ENCODE measurements around the gene LRRC4B. TPM values are rescaled to one million over a fixed set of nuclear protein-coding genes. Genes with fewer than 3 reads are reported as not detected.
"Not testable (repeated sequence)": the region's sequence is repeated elsewhere in the genome, so short reads cannot be mapped to it uniquely, and the experiment has no call there.

LRRC4B gene
- polyA plus RNA-seq, 1 donor (not counting 4 experiments of a cell fraction or from before 2014, with no cell fraction given): not detected

- H3K27me3 ChIP-seq (ENCODE audit: control insufficient read depth, extremely low read depth, insufficient read depth, low read length); H3K4me1 ChIP-seq (ENCODE audit: control insufficient read depth, extremely low read depth, insufficient read depth, low read length); H3K9me3 ChIP-seq (ENCODE audit: control insufficient read depth, low read depth, low read length); dilution Hi-C loops (cut with MboI; ENCODE audit: extremely low pct_ligation_motif_present, low sequenced_read_pairs); H3K36me3 ChIP-seq (ENCODE audit: control insufficient read depth in 2 of 2, extremely low read depth in 1 of 2, insufficient read depth in 2 of 2, low read length in 2 of 2); H3K9ac ChIP-seq (ENCODE audit: control insufficient read depth, extremely low read depth, insufficient read depth, low read length); FAIRE-seq; H3K79me2 ChIP-seq (ENCODE audit: control insufficient read depth, insufficient read depth, low read length); H3K9me1 ChIP-seq (ENCODE audit: control insufficient read depth, extremely low read depth, insufficient read depth, low read length); H2AFZ ChIP-seq (ENCODE audit: control insufficient read depth, low read length); H4K20me1 ChIP-seq (ENCODE audit: control insufficient read depth, extremely low read depth, insufficient read depth, low read length); DNase-seq (ENCODE audit: low read depth, low spot score); H3K27ac ChIP-seq (ENCODE audit: control insufficient read depth, insufficient read depth, low read length); H3K4me2 ChIP-seq (ENCODE audit: control insufficient read depth, extremely low read depth, insufficient read depth, low read depth, low read length); H3K4me3 ChIP-seq (ENCODE audit: control insufficient read depth in 2 of 3, extremely low read depth in 1 of 3, insufficient read depth in 2 of 3, low read depth in 1 of 3, low read length in 3 of 3): not testable (repeated sequence)
These were observed 36.2 kb upstream of the LRRC4B start for GRCh38 chr19:50604264-50605073.

GRCh38 chr19:50602935-50603334 lies 34.7 kb upstream of the LRRC4B start:
- DNase-seq (ENCODE audit: low read depth, low spot score) (no peak), FAIRE-seq (no peak)
- no peaks in the 10 kb centered on the region for H4K20me1 ChIP-seq (ENCODE audit: control insufficient read depth, extremely low read depth, insufficient read depth, low read length)
- no peaks in the 10 kb centered on the region for H3K36me3 ChIP-seq (ENCODE audit: control insufficient read depth in 2 of 2, extremely low read depth in 1 of 2, insufficient read depth in 2 of 2, low read length in 2 of 2)
- H3K4me2 ChIP-seq (ENCODE audit: control insufficient read depth, extremely low read depth, insufficient read depth, low read depth, low read length): no peak overlapping the region
- no peaks in the 10 kb centered on the region for H3K9me1 ChIP-seq (ENCODE audit: control insufficient read depth, extremely low read depth, insufficient read depth, low read length)
- dilution Hi-C loops (cut with MboI; ENCODE audit: extremely low pct_ligation_motif_present, low sequenced_read_pairs): no loop called here
- no peak overlapping the region for H2AFZ ChIP-seq (ENCODE audit: control insufficient read depth, low read length)
- H3K79me2 ChIP-seq (ENCODE audit: control insufficient read depth, insufficient read depth, low read length): no peaks in the 10 kb centered on the region
- H3K4me1 ChIP-seq (ENCODE audit: control insufficient read depth, extremely low read depth, insufficient read depth, low read length): no peaks in the 10 kb centered on the region
- no peak overlapping the region for H3K9ac ChIP-seq (ENCODE audit: control insufficient read depth, extremely low read depth, insufficient read depth, low read length)
- no peaks in the 10 kb centered on the region for H3K27me3 ChIP-seq (ENCODE audit: control insufficient read depth, extremely low read depth, insufficient read depth, low read length)
- peaks cover 3% of the 10 kb centered on the region for H3K9me3 ChIP-seq (ENCODE audit: control insufficient read depth, low read depth, low read length)
- TF ChIP-seq CTCF (optimal IDR thresholded peaks at IDR 0.05 in 1 of 3, IDR thresholded peaks at IDR 0.05 in 1 of 3, conservative IDR thresholded peaks at IDR 0.05 in 1 of 3; ENCODE audit: extremely low read depth in 1 of 3, insufficient read depth in 2 of 3, low read length in 3 of 3): no peak
- H3K4me3 ChIP-seq (ENCODE audit: control insufficient read depth in 2 of 3, extremely low read depth in 1 of 3, insufficient read depth in 2 of 3, low read depth in 1 of 3, low read length in 3 of 3): no peak overlapping the region
- H3K27ac ChIP-seq (ENCODE audit: control insufficient read depth, insufficient read depth, low read length): no peak overlapping the region

- TF ChIP-seq CTCF (optimal IDR thresholded peaks at IDR 0.05 in 1 of 3, IDR thresholded peaks at IDR 0.05 in 1 of 3, conservative IDR thresholded peaks at IDR 0.05 in 1 of 3; ENCODE audit: extremely low read depth in 1 of 3, insufficient read depth in 2 of 3, low read length in 3 of 3): no peak
- no peak for TF ChIP-seq EZH2 (IDR thresholded peaks at IDR 0.05; ENCODE audit: low read length)
- Histone ChIP-seq H3K79me2 (ENCODE audit: control insufficient read depth, insufficient read depth, low read length) (no peaks in the 10 kb centered on the region), H3K9me3 (ENCODE audit: control insufficient read depth, low read depth, low read length) (peaks cover 3% of the 10 kb centered on the region), H3K4me2 (ENCODE audit: control insufficient read depth, extremely low read depth, insufficient read depth, low read depth, low read length) (no peak overlapping the region), H3K4me1 (ENCODE audit: control insufficient read depth, extremely low read depth, insufficient read depth, low read length) (no peaks in the 10 kb centered on the region), H3K9me1 (ENCODE audit: control insufficient read depth, extremely low read depth, insufficient read depth, low read length) (no peaks in the 10 kb centered on the region), H3K9ac (ENCODE audit: control insufficient read depth, extremely low read depth, insufficient read depth, low read length) (no peak overlapping the region), H2AFZ (ENCODE audit: control insufficient read depth, low read length) (no peak overlapping the region), H3K27ac (ENCODE audit: control insufficient read depth, insufficient read depth, low read length) (no peak overlapping the region), H3K36me3 (ENCODE audit: control insufficient read depth in 2 of 2, extremely low read depth in 1 of 2, insufficient read depth in 2 of 2, low read length in 2 of 2) (no peaks in the 10 kb centered on the region), H3K4me3 (ENCODE audit: control insufficient read depth in 2 of 3, extremely low read depth in 1 of 3, insufficient read depth in 2 of 3, low read depth in 1 of 3, low read length in 3 of 3) (no peak overlapping the region), H4K20me1 (ENCODE audit: control insufficient read depth, extremely low read depth, insufficient read depth, low read length) (no peaks in the 10 kb centered on the region), H3K27me3 (ENCODE audit: control insufficient read depth, extremely low read depth, insufficient read depth, low read length) (no peaks in the 10 kb centered on the region)
- no peak for FAIRE-seq
- no peak for DNase-seq (ENCODE audit: low read depth, low spot score)
- dilution Hi-C loops (cut with MboI; ENCODE audit: extremely low pct_ligation_motif_present, low sequenced_read_pairs): no loop called here
These were observed 34.3 kb upstream of the LRRC4B start for GRCh38 chr19:50602496-50602895.
